Activated CD4-positive, CD25-positive, alpha-beta regulatory T cell treated with anti-CD3 and anti-CD28 coated beads, Interleukin-2, amount 50 U/mL, for 16 hours (primary cell): Measurements from ENCODE around the gene TMEM123.

Experiments
- DNase-seq: peaks from one replicate; pipeline ENCODE4 v3.0.0-alpha.2; 2020; ENCODE audit warnings: low read depth, low spot score

Gene TMEM123

DNA sequence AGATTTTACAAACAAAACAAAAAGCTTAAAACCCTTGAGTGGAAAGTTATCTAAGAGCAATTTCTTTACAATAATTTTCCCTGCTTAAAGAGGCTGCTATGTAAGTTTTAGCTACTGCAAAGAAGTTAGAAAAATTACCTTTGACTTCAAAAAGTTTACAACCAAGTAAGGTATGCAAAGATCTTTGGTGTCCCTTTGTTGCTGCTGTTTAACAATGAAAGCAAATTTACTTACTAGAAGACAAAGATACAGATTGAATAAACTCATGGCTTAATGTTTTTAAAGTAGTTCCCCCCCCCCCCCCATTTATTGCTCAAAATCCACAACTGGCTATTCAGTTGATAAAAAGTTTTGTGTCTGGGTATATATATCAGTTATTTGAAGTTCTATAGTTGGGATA lies 26.0 kb downstream of the TMEM123 start:
- DNase-seq, result no peak

DNA sequence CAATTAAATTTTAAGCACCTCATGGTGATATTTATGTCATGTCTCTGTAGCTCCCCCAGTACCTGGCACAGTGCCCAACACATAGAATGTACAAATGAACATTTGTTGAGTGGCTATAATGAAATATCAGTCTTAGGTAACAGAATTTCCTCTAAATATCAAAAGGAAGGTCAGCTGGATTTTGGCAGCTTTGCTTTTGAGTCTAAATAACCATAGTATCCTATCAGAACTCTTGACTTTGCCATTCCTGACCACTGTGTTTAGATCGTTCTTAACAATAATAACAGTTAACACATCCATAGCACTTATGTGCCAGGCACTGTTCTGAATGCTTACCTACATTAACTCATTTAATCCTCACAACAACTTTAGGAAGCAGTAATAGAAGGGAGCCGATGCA lies 26.6 kb downstream of the TMEM123 start:
- DNase-seq, result no peak

DNA sequence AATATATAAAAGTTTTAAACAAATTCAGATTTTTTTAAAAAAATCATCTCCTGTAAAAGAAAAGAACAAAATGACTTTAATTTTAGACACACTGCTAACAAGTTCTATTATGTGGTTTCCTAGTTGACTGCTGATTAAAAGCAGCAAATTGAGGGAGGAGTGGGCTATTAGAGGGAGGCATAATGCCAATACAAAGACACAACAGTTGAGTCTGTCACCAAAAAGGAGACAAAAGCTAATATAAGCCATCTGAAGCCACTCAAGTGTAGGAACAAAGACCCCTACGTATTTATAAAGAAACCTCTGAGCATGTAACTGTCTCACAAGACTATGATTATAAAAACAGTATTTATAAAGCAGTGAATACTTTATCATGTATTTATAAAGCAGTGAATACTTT lies 28.6 kb downstream of the TMEM123 start:
- DNase-seq, result no peak

DNA sequence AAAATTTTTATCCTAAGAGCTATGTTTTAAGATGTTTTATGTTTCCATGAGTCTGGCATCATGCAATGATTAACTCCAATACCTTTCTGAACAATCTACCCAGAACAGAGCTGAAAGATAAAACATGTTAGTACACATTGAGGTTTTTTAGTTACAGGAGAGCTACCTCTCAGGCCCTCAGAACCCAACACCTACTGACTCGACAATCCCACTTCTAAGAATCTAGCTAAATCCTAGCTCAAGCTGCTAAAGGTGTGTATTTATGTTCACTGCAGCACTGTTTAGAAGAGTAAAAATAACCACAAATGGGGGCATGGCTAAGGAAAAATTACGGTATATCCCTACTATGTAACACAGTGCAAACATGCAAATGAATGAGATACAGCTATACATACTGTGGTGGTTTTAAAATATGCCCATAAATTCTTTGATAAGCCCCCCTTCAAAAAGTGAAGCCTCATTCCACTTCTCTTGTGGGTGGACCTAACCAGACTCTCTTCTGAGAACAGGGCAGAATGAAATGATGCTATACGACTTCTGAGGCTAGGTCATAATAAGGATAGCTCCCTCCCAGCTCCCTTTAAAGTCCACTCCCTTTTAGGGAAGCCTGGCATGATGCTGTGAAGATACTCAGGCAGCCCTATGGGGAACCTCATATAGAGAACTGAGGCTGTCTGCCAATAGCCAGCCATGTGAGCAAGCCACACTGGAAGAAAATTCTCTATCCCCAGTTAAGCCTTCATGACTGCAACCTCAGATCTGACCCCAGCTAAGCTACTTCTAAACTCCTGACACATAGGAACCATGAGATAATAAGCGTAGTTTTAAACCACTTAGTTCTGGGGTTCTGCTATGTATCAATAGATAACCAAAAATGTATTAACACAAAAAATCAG lies 29.5 kb downstream of the TMEM123 start:
- DNase-seq, result no peak

DNA sequence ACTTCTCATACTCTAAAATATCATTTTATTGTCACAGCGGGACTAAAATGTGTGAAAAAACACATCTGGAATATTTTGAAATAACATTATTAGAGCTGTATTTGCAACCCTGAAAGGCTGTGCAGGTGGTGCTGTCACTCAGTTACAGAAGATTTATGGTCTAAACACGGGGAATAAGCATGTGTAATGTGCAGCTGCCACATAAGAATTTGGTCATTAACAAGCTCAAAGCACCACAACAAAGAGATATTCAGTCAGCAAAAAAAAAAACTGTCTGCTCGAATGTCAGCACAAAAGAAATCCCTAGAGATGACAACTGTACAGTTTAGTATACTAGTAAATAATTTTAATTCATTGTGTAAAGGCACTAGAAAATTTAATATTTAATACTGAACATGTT lies 31.3 kb downstream of the TMEM123 start:
- no peak for DNase-seq

DNA sequence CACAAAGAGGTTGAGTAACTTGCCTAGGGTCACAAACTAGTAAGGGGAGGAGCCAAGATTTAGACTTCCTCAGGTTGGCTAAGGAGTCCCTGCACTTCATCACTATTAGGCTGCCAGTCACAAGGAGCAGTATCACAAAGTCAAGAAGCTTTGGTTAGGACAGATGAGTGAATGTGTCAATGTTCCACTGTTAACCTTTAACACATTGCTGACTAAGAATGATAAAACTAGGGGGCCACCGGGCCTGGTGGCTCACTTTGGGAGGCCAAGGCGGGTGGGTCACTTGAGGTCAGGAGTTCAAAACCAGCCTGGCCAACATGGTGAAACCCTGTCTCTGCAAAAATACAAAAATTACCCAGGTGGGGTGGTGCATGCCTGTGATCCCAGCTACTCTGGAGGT lies 32.0 kb downstream of the TMEM123 start:
- DNase-seq, result no peak

DNA sequence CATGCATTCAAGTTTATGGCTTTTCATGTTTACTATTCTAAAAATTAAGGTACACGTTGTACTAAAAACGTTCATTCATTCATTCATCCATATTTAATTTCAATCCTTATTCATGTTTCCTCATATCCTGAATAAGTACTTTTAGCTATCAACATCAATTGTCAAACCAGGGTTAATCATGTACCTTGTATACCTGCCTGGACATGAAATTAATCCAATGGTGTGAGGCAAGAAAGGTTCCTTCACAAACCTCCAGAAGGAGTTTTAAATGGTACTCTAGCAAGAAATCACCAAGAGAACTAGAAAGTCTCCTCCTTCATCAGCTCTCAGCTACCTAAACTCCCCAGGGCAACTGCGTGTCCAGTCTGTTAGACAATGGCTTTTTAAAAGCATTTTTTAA lies 33.4 kb downstream of the TMEM123 start:
- no peak for DNase-seq

GRCh38 chr11:102416976-102417375 lies 35.6 kb downstream of the TMEM123 start:
- no peak for DNase-seq

- no peak for DNase-seq
Observed at GRCh38 chr11:102415304-102415916, 37.2 kb downstream of the TMEM123 start.

- DNase-seq, result no peak
Observed at GRCh38 chr11:102414559-102414958, 38.0 kb downstream of the TMEM123 start.

DNA sequence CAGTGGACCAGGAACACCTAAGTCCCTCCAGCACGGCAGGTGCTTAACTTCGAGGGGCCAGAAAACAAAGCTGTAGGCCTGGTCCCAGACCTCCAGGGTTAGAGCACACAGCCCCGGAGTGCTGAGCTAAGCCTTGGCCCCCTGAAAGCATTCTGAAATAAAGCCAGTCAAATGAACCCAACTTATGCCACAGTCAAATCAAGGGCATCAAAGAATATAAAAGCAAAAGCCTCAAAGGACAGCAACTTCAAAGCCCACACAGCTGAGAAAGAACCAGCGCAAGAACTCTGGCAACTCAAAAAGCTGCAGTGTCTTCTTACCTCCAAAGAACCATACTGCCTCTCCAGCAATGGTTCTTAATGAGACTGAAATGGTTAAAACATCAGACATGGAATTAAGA lies 39.1 kb downstream of the TMEM123 start:
- no peak for DNase-seq

- DNase-seq, result no peak
Observed at GRCh38 chr11:102411142-102411541, 41.4 kb downstream of the TMEM123 start.

- DNase-seq, result no peak
Observed at GRCh38 chr11:102410382-102410784, 42.2 kb downstream of the TMEM123 start.

DNA sequence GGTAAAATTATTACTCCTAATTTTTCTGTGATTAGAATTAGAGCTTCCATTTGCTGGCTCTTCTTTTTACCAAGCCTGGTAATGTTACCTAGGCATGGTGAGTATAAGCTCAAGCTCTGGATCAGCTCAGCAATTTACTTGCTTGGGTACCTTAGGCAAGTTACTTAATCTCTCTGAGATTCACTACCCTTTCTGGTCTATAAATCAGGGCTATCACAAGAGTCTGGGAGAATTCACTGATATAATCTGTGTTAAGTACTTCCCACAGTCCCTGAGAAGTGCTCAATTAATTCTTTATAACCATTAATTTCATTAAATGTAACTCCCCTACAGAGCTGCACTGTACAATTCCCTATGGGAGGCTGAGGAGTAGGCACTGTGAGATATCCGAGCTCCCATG lies 44.2 kb downstream of the TMEM123 start:
- no peak for DNase-seq

DNA sequence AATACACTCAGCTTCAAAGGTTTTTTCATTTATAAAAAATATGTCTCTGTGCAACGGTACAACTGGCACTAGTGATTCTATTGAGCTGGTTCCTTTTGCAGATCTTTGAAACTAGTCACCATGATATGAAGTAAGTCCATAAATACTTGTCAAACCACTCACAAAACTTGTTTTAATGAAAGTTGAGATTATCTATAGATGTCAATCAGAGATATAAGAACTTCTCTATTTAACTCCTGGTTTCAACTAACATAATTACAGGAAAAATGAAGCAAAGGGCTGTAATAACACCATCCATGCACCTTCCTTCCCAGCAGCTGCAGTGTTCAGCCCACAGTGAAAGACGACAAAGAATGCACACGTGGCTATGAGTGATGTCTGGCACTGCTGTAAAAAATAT lies 44.7 kb downstream of the TMEM123 start:
- DNase-seq, result no peak

- DNase-seq, result no peak
Observed at GRCh38 chr11:102406099-102406498, 46.5 kb downstream of the TMEM123 start.

GRCh38 chr11:102405501-102405900 lies 47.1 kb downstream of the TMEM123 start:
- DNase-seq, result no peak

DNA sequence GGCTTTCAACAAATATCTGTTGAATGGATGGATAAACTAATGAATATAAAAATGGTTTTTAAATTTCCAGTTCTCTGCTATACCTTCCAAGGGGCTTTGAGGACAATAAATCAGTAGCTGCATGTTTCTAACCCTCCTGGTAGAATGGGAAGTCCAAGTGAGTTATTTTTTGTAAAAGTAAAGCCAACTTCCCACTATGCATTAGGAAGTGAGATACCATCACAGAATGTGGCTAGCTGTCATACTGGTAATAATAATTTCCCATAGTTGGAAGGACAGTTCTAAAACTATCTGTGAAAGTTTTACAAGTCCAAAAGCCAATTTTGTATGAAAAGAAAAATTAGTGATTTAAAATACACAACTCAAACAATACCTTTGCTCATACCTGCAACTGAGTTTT lies 50.0 kb downstream of the TMEM123 start:
- no peak for DNase-seq

DNA sequence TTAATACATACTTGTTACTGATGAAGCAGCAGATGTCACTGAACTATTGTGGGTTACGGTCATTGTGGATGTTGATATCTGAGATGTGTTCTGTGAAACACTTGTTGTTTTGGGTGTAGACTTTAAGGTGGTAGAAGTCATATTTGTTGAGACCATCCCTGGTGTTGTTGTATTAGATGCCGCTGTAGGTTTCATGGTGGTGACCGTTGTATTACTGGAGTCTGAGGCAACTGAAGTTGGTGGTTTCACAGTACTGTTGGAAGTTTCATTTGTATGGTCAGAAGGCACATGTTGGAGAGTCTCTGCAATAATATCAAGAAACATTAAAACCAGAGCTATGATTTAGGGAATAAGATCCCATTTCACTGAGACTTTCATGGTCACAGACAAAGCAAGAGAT lies 50.7 kb downstream of the TMEM123 start:
- no peak for DNase-seq

GRCh38 chr11:102400603-102401002 lies 52.0 kb downstream of the TMEM123 start:
- no peak for DNase-seq

- no peak for DNase-seq
Observed at GRCh38 chr11:102399189-102399588, 53.4 kb downstream of the TMEM123 start.

GRCh38 chr11:102398297-102398696 lies 54.3 kb downstream of the TMEM123 start:
- DNase-seq, result no peak
